ENCODE measurements around the gene CCNJL.

CCNJL gene

DNA sequence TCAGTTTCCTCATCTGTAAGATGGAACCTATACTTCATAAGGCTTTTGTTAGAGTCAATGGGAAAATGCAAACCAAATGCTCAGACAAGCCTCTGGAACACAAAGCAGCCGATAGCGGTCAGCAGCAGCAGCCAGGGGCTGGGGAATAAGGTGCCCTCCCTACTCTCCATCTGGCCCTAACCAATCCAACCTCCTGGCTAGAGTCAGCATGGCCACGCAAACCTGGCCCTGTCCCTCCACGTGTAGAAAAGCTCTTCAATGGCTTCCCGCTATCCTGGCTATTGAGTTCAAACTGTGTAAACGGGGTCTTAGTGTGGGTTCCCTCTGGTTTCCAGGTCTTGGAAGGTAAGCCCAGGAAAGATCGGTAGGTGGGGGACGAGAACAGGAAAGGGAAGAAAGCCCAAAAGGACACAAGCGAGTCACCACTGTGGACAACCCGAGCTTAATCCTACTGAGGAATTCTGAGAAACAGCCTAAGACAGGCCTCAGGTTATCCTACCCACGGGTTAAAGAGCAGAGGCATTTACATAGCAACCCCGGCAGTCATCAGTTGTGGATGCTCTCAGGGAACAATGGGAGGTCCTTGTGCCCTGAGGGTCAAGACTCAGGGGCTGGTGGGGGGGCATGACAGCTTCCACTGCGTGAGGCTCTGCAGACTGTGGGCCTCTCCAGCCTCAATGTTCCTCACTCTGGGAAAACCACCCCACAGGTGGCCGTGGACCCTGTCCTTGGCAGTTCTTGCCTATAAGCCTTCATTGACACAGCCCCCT, 52.2 kb downstream of the CCNJL start:
- Histone ChIP-seq H2AFZ (ENCODE audit: low read length) (no peak overlapping the region), H2BK120ac (ENCODE audit: low read depth, low read length) (no peak overlapping the region), H3K4me3 (ENCODE audit: low read length in 2 of 2) (no peak overlapping the region), H3K4ac (ENCODE audit: low read length) (no peak overlapping the region), H3K79me1 (ENCODE audit: low read depth, low read length) (no peaks in the 10 kb centered on the region), H3K18ac (ENCODE audit: low read length) (peak overlapping the region; percentile 69), H3K14ac (ENCODE audit: low read length) (no peak overlapping the region), H4K8ac (ENCODE audit: low read depth, low read length) (no peak overlapping the region), H3K9ac (ENCODE audit: low read depth, low read length, poor library complexity) (no peak overlapping the region), H2BK15ac (ENCODE audit: low read length) (no peak overlapping the region), H3K27ac (replicated peaks; ENCODE audit: low read length) (no peak overlapping the region), H3K4me1 (ENCODE audit: control insufficient read depth in 2 of 2, insufficient read depth in 1 of 2, low read depth in 1 of 2, low read length in 2 of 2) (peaks cover 33 to 34% of the 10 kb centered on the region in 2 donors), H3K9me3 (replicated peaks in 1 of 2; ENCODE audit: control insufficient read depth in 2 of 2, insufficient read depth in 1 of 2, low read depth in 1 of 2, low read length in 2 of 2) (no peaks in the 10 kb centered on the region), H3K27me3 (ENCODE audit: control insufficient read depth in 3 of 3, insufficient read depth in 3 of 3, low read depth in 1 of 3, low read length in 3 of 3) (no peaks in the 10 kb centered on the region), H2BK12ac (ENCODE audit: low read length) (no peak overlapping the region), H3K36me3 (replicated peaks in 1 of 2; ENCODE audit: control insufficient read depth in 2 of 2, insufficient read depth in 2 of 2, low read length in 2 of 2) (peaks cover 5 to 54% of the 10 kb centered on the region in 2 donors), H3K23ac (ENCODE audit: low read depth, low read length, poor library complexity) (no peak overlapping the region), H2AK5ac (ENCODE audit: low read depth, low read length) (no peak overlapping the region), H4K91ac (ENCODE audit: low read depth, low read length, poor library complexity) (no peak overlapping the region), H2BK5ac (ENCODE audit: low read length) (no peak overlapping the region), H3K4me2 (ENCODE audit: insufficient read depth, low read length, poor library complexity, severe bottlenecking) (no peak overlapping the region)
- WGBS, 2 donors (ENCODE audit: extremely low coverage in 2 of 2, insufficient read length in 2 of 2, insufficient replicate concordance in 1 of 2), result no CpG with 5 or more reads among the region's 14 CpGs
- DNase-seq (ENCODE audit: low spot score), result no peak

GRCh38 chr5:160259341-160259740, 53.0 kb downstream of the CCNJL start:
- peak overlapping the region; percentile 46 for H3K18ac ChIP-seq (ENCODE audit: low read length)
- no peak overlapping the region for H3K27ac ChIP-seq (replicated peaks; ENCODE audit: low read length)
- no peak overlapping the region for H4K8ac ChIP-seq (ENCODE audit: low read depth, low read length)

DNA sequence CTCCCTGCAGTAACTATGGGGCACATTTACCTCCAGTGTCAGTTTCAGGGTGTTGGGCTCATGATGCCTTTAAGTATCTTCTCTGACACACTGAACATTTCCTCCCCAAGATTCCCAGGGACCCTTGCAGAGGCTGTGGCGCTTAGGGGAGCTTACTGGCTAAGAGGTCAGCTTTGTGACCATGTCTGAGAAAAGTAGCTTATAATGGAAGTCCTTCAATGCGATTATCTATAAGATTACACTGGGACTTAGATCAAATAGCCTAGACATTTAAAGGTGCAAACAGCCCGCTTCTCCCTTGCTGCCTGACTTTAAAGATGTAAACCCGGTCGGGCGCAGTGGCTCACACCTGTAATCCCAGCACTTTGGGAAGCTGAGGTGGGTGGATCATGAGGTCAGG, 57.7 kb downstream of the CCNJL start:
- peaks cover 24 to 80% of the 10 kb centered on the region in 2 donors for H3K36me3 ChIP-seq (replicated peaks in 1 of 2; ENCODE audit: control insufficient read depth in 2 of 2, insufficient read depth in 2 of 2, low read length in 2 of 2)
- no peak overlapping the region for H3K23ac ChIP-seq (ENCODE audit: low read depth, low read length, poor library complexity)
- WGBS, 2 donors (ENCODE audit: extremely low coverage in 2 of 2, insufficient read length in 2 of 2, insufficient replicate concordance in 1 of 2), result no CpG with 5 or more reads among the region's 6 CpGs
- H3K79me1 ChIP-seq (ENCODE audit: low read depth, low read length), result no peaks in the 10 kb centered on the region
- no peak overlapping the region for H2BK120ac ChIP-seq (ENCODE audit: low read depth, low read length)
- no peak overlapping the region for H3K9ac ChIP-seq (ENCODE audit: low read depth, low read length, poor library complexity)
- H2BK5ac ChIP-seq (ENCODE audit: low read length), result no peak overlapping the region
- no peak overlapping the region for H3K18ac ChIP-seq (ENCODE audit: low read length)
- no peak overlapping the region for H4K91ac ChIP-seq (ENCODE audit: low read depth, low read length, poor library complexity)
- DNase-seq (ENCODE audit: low spot score), result no peak
- H3K9me3 ChIP-seq (replicated peaks in 1 of 2; ENCODE audit: control insufficient read depth in 2 of 2, insufficient read depth in 1 of 2, low read depth in 1 of 2, low read length in 2 of 2), result no peaks in the 10 kb centered on the region
- H3K4me1 ChIP-seq (ENCODE audit: control insufficient read depth in 2 of 2, insufficient read depth in 1 of 2, low read depth in 1 of 2, low read length in 2 of 2), result no peaks in the 10 kb centered on the region
- H2BK12ac ChIP-seq (ENCODE audit: low read length), result no peak overlapping the region
- H3K14ac ChIP-seq (ENCODE audit: low read length), result no peak overlapping the region
- no peak overlapping the region for H3K4me2 ChIP-seq (ENCODE audit: insufficient read depth, low read length, poor library complexity, severe bottlenecking)
- no peak overlapping the region for H2BK15ac ChIP-seq (ENCODE audit: low read length)
- no peak overlapping the region for H3K27ac ChIP-seq (replicated peaks; ENCODE audit: low read length)
- H3K27me3 ChIP-seq (ENCODE audit: control insufficient read depth in 3 of 3, insufficient read depth in 3 of 3, low read depth in 1 of 3, low read length in 3 of 3), result no peaks in the 10 kb centered on the region
- H3K4ac ChIP-seq (ENCODE audit: low read length), result no peak overlapping the region
- no peak overlapping the region for H2AFZ ChIP-seq (ENCODE audit: low read length)
- no peak overlapping the region for H4K8ac ChIP-seq (ENCODE audit: low read depth, low read length)
- H2AK5ac ChIP-seq (ENCODE audit: low read depth, low read length), result no peak overlapping the region
- H3K4me3 ChIP-seq (ENCODE audit: low read length in 2 of 2), result no peak overlapping the region

More at GRCh38 chr5:160259341-160259740, 53.0 kb downstream of the CCNJL start:
- Histone ChIP-seq H4K91ac (ENCODE audit: low read depth, low read length, poor library complexity) (no peak overlapping the region), H3K14ac (ENCODE audit: low read length) (no peak overlapping the region), H3K23ac (ENCODE audit: low read depth, low read length, poor library complexity) (no peak overlapping the region), H2BK12ac (ENCODE audit: low read length) (peak overlapping the region; percentile 41), H3K9me3 (replicated peaks in 1 of 2; ENCODE audit: control insufficient read depth in 2 of 2, insufficient read depth in 1 of 2, low read depth in 1 of 2, low read length in 2 of 2) (no peaks in the 10 kb centered on the region), H3K9ac (ENCODE audit: low read depth, low read length, poor library complexity) (peak overlapping the region; percentile 36), H3K4me2 (ENCODE audit: insufficient read depth, low read length, poor library complexity, severe bottlenecking) (no peak overlapping the region), H2AK5ac (ENCODE audit: low read depth, low read length) (peak overlapping the region; percentile 21), H2BK15ac (ENCODE audit: low read length) (no peak overlapping the region), H3K79me1 (ENCODE audit: low read depth, low read length) (no peaks in the 10 kb centered on the region), H3K4ac (ENCODE audit: low read length) (no peak overlapping the region), H3K4me3 (ENCODE audit: low read length in 2 of 2) (no peak overlapping the region), H2BK120ac (ENCODE audit: low read depth, low read length) (no peak overlapping the region), H3K27me3 (ENCODE audit: control insufficient read depth in 3 of 3, insufficient read depth in 3 of 3, low read depth in 1 of 3, low read length in 3 of 3) (no peaks in the 10 kb centered on the region), H2BK5ac (ENCODE audit: low read length) (peak overlapping the region; percentile 44), H3K4me1 (ENCODE audit: control insufficient read depth in 2 of 2, insufficient read depth in 1 of 2, low read depth in 1 of 2, low read length in 2 of 2) (peaks cover 33 to 34% of the 10 kb centered on the region in 2 donors), H2AFZ (ENCODE audit: low read length) (no peak overlapping the region), H3K36me3 (replicated peaks in 1 of 2; ENCODE audit: control insufficient read depth in 2 of 2, insufficient read depth in 2 of 2, low read length in 2 of 2) (peaks cover 9 to 61% of the 10 kb centered on the region in 2 donors)
- no CpG with 5 or more reads among the region's 7 CpGs for WGBS, 2 donors (ENCODE audit: extremely low coverage in 2 of 2, insufficient read length in 2 of 2, insufficient replicate concordance in 1 of 2)
- no peak for DNase-seq (ENCODE audit: low spot score)

DNA sequence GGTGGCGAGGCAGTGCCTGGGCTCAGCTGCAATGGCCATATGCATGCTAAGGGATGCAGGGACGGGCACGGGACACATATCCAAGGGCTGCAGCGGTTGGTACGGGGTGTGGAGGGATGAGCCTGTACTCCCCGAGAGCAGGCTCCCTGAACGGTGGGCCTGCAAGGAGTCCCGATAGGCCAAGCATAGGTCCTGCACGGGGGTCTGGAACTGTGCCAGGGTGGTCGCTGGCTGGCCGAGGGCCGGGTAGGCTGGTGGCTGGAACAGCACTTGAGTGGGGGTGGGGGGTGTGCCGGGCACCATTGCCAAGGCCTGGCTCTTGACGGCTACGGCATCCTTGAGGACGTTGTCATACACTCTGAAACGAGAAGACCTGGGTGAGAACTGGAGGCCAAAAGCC, 58.9 kb downstream of the CCNJL start:
- Histone ChIP-seq H4K8ac (ENCODE audit: low read depth, low read length) (no peak overlapping the region), H3K4ac (ENCODE audit: low read length) (no peak overlapping the region), H3K4me2 (ENCODE audit: insufficient read depth, low read length, poor library complexity, severe bottlenecking) (no peak overlapping the region), H3K18ac (ENCODE audit: low read length) (no peak overlapping the region), H2AFZ (ENCODE audit: low read length) (no peak overlapping the region), H2AK5ac (ENCODE audit: low read depth, low read length) (no peak overlapping the region), H4K91ac (ENCODE audit: low read depth, low read length, poor library complexity) (no peak overlapping the region), H3K9ac (ENCODE audit: low read depth, low read length, poor library complexity) (no peak overlapping the region), H2BK120ac (ENCODE audit: low read depth, low read length) (no peak overlapping the region), H3K14ac (ENCODE audit: low read length) (no peak overlapping the region), H2BK12ac (ENCODE audit: low read length) (no peak overlapping the region), H2BK5ac (ENCODE audit: low read length) (no peak overlapping the region), H3K36me3 (replicated peaks in 1 of 2; ENCODE audit: control insufficient read depth in 2 of 2, insufficient read depth in 2 of 2, low read length in 2 of 2) (peaks cover 21 to 68% of the 10 kb centered on the region in 2 donors), H3K27ac (replicated peaks; ENCODE audit: low read length) (no peak overlapping the region), H3K4me1 (ENCODE audit: control insufficient read depth in 2 of 2, insufficient read depth in 1 of 2, low read depth in 1 of 2, low read length in 2 of 2) (no peaks in the 10 kb centered on the region), H3K23ac (ENCODE audit: low read depth, low read length, poor library complexity) (no peak overlapping the region), H3K79me1 (ENCODE audit: low read depth, low read length) (no peaks in the 10 kb centered on the region), H3K4me3 (ENCODE audit: low read length in 2 of 2) (no peak overlapping the region), H3K27me3 (ENCODE audit: control insufficient read depth in 3 of 3, insufficient read depth in 3 of 3, low read depth in 1 of 3, low read length in 3 of 3) (no peaks in the 10 kb centered on the region), H2BK15ac (ENCODE audit: low read length) (no peak overlapping the region), H3K9me3 (replicated peaks in 1 of 2; ENCODE audit: control insufficient read depth in 2 of 2, insufficient read depth in 1 of 2, low read depth in 1 of 2, low read length in 2 of 2) (no peaks in the 10 kb centered on the region)
- WGBS, 2 donors (ENCODE audit: extremely low coverage in 2 of 2, insufficient read length in 2 of 2, insufficient replicate concordance in 1 of 2), result no CpG with 5 or more reads among the region's 17 CpGs
- no peak for DNase-seq (ENCODE audit: low spot score)
